NK-92 treated with Interleukin-12 subunit alpha and Interleukin-12 subunit beta, amount 100 ng/mL, for 24 hours (cell line): ENCODE measurements around the gene MRPL33.
"Not testable (repeated sequence)": the region's sequence is repeated elsewhere in the genome, so short reads cannot be mapped to it uniquely, and the experiment has no call there.

Source experiments
- DNase-seq: peaks from one replicate; lab custom pipeline; 2025; lab: John Stamatoyannopoulos, UW

MRPL33 gene

GRCh38 chr2:27741673-27742072 lies 29.8 kb upstream of the MRPL33 start:
- DNase-seq = no peak

- DNase-seq = no peak
Observed at GRCh38 chr2:27742571-27742970, 28.9 kb upstream of the MRPL33 start.

- not testable (repeated sequence) for DNase-seq
Observed at GRCh38 chr2:27745494-27745893, 26.0 kb upstream of the MRPL33 start.

- no peak for DNase-seq
Observed at GRCh38 chr2:27746325-27746724, 25.2 kb upstream of the MRPL33 start.

DNA sequence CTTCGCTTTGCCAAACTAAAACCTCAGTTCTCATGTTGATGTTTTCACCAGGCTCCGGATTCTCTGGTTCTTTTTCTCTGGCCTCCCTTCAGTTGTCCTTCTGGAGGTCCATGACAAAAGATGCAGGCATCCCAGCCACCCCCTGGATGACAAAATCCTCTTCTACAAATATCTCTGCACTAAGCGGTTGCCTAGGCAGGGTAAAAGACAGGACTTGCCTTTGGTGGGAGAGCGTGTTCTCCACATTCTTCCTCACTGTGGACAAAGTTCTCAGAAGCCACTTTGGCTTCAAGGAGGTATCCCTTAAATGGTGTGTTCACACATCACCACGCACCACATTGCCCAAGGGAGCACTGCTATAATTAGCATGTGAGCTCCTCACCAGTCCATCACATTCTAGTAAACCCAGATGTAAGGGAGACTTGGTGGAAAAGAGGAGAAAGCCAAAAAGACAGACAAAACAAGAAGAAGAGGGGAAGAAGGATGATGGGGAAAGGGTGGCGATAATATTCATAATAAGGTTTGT lies 23.6 kb upstream of the MRPL33 start:
- DNase-seq = no peak

- not testable (repeated sequence) for DNase-seq
Observed at GRCh38 chr2:27748803-27749554, 22.5 kb upstream of the MRPL33 start.

DNA sequence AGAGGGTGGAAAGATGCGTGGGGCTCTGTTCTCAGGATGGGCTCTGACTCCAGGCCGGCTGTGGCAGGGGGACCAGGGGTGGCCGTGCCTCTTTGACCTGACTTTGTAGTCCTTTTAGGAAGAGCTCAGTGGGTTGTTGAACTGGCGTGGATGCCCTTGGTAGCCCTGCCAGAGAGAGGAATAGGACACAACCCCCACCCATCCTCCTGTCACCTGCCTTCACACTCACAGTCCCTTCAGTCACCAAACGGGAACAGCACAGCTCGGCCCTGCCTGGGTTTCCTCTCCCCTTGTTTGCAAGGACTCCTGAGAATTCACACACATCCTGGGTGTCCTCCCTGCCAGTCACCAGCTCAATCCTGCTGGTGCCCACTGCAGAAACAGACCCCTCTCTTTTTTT lies 20.1 kb upstream of the MRPL33 start:
- DNase-seq = no peak

GRCh38 chr2:27752551-27753237 lies 18.8 kb upstream of the MRPL33 start:
- no peak for DNase-seq

DNA sequence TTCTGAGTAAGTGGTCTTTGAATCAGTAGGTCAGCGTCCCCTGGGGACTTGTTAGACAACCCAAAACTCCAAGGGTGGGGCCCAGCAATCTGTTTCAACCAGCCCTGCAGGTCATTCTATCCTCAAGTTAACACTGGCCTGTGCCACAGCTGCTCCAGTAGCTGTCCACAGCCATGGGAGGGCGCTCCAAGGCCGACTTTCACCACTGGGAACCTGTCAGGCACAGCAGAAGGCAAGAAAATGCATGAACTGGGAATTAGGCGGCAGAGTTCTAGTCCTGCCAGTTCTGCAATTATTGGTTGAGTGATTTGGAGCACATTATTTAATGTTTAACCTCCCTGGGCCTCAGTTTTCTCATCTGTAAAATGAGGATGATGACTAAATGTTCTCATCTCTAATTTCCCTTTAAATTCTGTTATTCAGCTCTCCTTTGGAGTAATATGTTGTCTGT lies 17.4 kb upstream of the MRPL33 start:
- DNase-seq = peak; percentile 60

- DNase-seq = no peak
Observed at GRCh38 chr2:27754831-27755230, 16.7 kb upstream of the MRPL33 start.

GRCh38 chr2:27756091-27756490 lies 15.4 kb upstream of the MRPL33 start:
- DNase-seq = no peak

- DNase-seq = no peak
Observed at GRCh38 chr2:27756544-27757498, 14.7 kb upstream of the MRPL33 start.

- no peak for DNase-seq
Observed at GRCh38 chr2:27762951-27763906, 8.3 kb upstream of the MRPL33 start.

GRCh38 chr2:27763907-27764267 lies 7.6 kb upstream of the MRPL33 start:
- DNase-seq = no peak

DNA sequence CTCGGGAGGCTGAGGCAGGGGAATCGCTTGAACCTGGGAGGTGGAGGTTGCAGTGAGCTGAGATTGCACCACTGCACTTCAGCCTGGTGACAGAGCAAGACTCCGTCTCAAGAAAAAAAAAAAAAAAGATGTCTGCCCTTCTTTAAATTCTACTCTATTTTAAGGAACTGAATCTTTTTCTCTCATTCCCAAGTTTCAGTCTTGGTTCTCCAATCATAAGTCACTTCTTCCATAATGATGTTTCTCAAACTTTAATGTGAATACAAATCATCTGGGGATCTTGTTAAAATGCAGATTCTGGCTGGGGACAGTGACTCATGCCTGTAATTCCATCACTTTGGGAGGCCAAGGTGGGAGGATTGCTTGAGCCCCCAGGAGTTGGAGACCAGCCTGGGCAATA lies 7.0 kb upstream of the MRPL33 start:
- not testable (repeated sequence) for DNase-seq

DNA sequence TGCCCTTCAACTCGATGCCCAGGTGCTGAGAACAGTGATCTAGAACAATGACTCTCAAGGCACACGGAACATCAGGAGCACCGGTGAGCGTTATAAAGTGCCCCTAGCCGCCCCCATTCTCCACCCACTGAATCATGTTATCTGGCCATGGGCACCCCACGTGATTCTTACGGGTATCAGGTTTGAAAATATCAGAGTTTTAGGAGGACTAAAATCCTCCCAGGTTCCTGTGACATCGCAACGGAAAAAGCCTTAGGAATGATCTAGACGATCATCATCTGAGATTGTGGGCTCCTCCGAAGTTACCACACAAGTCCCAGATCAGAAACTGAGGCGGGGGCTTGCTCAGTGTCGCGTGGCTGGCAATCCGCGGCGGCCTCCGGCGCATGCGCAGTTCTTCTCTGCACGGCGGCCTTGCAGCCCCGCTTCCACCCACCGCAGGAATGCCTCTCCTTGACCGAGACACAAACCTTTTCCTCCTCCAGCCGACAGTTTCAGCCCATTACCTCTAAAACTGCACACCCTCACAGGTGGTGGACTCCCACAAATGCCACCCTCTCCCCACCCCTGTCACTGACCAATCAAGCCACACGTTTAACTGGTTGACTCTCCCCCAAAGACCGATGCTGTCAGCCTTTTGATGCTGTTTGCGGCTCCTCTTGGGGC lies 5.8 kb upstream of the MRPL33 start:
- DNase-seq = no peak

GRCh38 chr2:27766287-27766661 lies 5.2 kb upstream of the MRPL33 start:
- DNase-seq = no peak

DNA sequence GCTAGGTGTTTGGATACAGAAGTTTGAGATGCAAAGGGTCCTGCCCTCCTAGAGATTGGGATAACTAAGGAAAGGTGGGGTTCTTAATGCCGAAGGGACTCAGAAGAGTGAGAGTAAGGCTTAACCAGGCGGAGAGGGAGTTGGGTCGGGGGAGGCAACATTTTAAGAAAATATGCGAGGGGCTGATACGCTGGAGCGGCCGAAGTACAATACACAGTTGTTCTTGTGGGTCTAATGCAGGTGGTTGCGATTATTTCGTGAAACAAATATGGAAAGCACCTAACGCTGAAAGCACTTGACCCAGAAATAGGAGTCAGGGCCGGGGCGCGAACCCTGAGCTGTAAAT lies 344 bp upstream of the MRPL33 start:
- DNase-seq = no peak

GRCh38 chr2:27772804-27773203 lies 1.3 kb downstream of the MRPL33 start:
- no peak for DNase-seq

- DNase-seq = no peak
Observed at GRCh38 chr2:27773959-27774358, 2.4 kb downstream of the MRPL33 start.

DNA sequence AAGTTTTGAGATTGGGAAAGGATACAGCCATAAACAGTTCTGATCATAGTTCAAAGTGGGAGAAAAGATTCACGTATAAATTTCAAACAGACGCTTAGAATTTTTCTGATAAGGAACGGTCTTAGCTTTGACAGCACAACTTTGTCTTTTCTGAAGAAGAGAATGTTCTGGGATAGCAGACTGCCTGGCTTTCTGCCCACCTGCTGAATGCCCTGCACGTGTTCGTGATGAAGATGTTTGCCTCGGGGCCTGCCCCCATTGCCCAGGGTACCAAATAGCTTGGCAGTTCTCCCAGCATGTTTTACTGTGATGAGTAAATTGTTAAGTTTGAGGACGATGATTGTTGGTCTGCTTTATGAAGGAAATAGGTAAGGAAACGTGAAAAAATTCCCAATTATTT lies 4.6 kb downstream of the MRPL33 start:
- DNase-seq = no peak
